PFSK-1 (cell line): Measurements from ENCODE around the gene USHBP1.
A peak's percentile ranks its signal among the peaks of the same experiment; 100 is the strongest.

Experiments
- FOXP2 ChIP-seq: optimal IDR thresholded peaks from 2 replicates; pipeline ENCODE3; 2011; ENCODE audit warnings: borderline replicate concordance, control low read depth, inconsistent platforms; ENCODE audit not compliant: insufficient read depth; ENCODE audit errors: extremely low read length, extremely low read depth
- POLR2AphosphoS5 ChIP-seq: IDR thresholded peaks from 2 replicates; pipeline ENCODE4 v1.6.1; 2012; ENCODE audit warnings: low read depth, mild to moderate bottlenecking, control low read depth, low read length, moderate library complexity
- REST ChIP-seq, 2 experiments: IDR thresholded peaks; 2 replicates each; pipeline versions ENCODE4 v1.6.1 to v1.8.0; 2011 to 2012; ENCODE audit warnings: low read depth in 2 of 2, low read length in 2 of 2, control low read depth in 1 of 2, inconsistent platforms in 1 of 2, mild to moderate bottlenecking in 1 of 2, moderate library complexity in 1 of 2; ENCODE audit not compliant: insufficient read depth in 1 of 2
- SIN3A ChIP-seq: IDR thresholded peaks from 2 replicates; pipeline ENCODE4 v1.6.1; 2012; ENCODE audit warnings: mild to moderate bottlenecking, low read length, moderate library complexity, borderline replicate concordance; ENCODE audit not compliant: insufficient read depth
- TAF1 ChIP-seq: IDR thresholded peaks from 2 replicates; pipeline ENCODE4 v1.6.1; 2012; ENCODE audit warnings: low read length, control low read depth, borderline replicate concordance; ENCODE audit not compliant: insufficient read depth

The USHBP1 gene

GRCh38 chr19:17296273-17296672 lies 31.7 kb upstream of the USHBP1 start:
- TF ChIP-seq SIN3A (no peak), FOXP2 (no peak), TAF1 (no peak), POLR2AphosphoS5 (no peak), REST (IDR thresholded peaks at IDR 0.05; ENCODE audit: insufficient read depth in 1 of 2, low read depth in 2 of 2, low read length in 2 of 2) (no peak)

GRCh38 chr19:17294051-17294891 lies 29.7 kb upstream of the USHBP1 start:
- no peak for TF ChIP-seq TAF1
- TF ChIP-seq POLR2AphosphoS5 = no peak

- TF ChIP-seq TAF1 (no peak), REST (IDR thresholded peaks at IDR 0.05; ENCODE audit: insufficient read depth in 1 of 2, low read depth in 2 of 2, low read length in 2 of 2) (no peak), FOXP2 (no peak), POLR2AphosphoS5 (no peak), SIN3A (no peak)
Observed at GRCh38 chr19:17293605-17294004, 29.1 kb upstream of the USHBP1 start.

- TF ChIP-seq SIN3A (no peak), REST (IDR thresholded peaks at IDR 0.05; ENCODE audit: insufficient read depth in 1 of 2, low read depth in 2 of 2, low read length in 2 of 2) (no peak; a peak in 1 of 4 replicates), TAF1 (0 out of 2 replicates have a peak, but pooled peaks have one; percentile 28), FOXP2 (peak; percentile 77), POLR2AphosphoS5 (peak; percentile 93)
Observed at GRCh38 chr19:17292301-17293074, 27.9 kb upstream of the USHBP1 start.

- TF ChIP-seq REST (IDR thresholded peaks at IDR 0.05; ENCODE audit: insufficient read depth in 1 of 2, low read depth in 2 of 2, low read length in 2 of 2) = no peak
- TF ChIP-seq POLR2AphosphoS5 = no peak
- TF ChIP-seq FOXP2 = no peak
- no peak for TF ChIP-seq SIN3A
- TF ChIP-seq TAF1 = no peak
Observed at GRCh38 chr19:17289489-17289888, 24.9 kb upstream of the USHBP1 start.
